VCaP (cell line): ENCODE measurements around the gene TOLLIP.
A peak's percentile ranks its signal among the peaks of the same experiment; 100 is the strongest.

Experiments used
- H3K27ac ChIP-seq: fragments of 450-650 bp; 2 replicates; pipeline ENCODE4 v1.5.1; 2017
- CTCF ChIP-seq: fragments of 450-650 bp; conservative IDR thresholded peaks from 2 replicates; pipeline ENCODE4 v1.5.1; 2017; ENCODE audit warnings: mild to moderate bottlenecking, moderate library complexity

TOLLIP gene

DNA sequence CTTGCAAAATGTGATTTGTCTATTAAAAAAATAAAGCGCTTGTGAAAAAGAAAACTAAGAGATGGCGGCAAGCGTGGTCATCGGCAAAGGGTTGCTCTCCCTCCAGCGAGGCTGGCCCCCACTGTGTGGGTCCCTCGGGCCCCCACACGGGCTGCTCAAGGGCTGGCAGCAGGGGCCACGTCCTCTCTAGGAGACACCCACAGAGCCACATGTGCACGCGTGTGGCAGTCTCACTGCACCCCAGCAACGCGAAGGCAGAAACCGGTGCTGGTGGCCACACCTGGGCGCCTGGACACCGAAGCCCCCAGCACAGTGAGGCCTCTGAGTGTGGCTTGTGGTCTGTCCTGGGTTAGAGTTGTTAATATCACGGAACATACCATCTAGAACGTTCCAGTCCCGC is 34.4 kb downstream of the TOLLIP start:
- peak overlapping the region; percentile 59 for H3K27ac ChIP-seq

GRCh38 chr11:1274501-1274900 is 34.9 kb downstream of the TOLLIP start:
- H3K27ac ChIP-seq, result no peak overlapping the region
- TF ChIP-seq CTCF, result no peak

More for the DNA sequence above, 34.4 kb downstream of the TOLLIP start:
- no peak for TF ChIP-seq CTCF

GRCh38 chr11:1272531-1272930 is 36.9 kb downstream of the TOLLIP start:
- no peak for TF ChIP-seq CTCF
- no peak overlapping the region for H3K27ac ChIP-seq

DNA sequence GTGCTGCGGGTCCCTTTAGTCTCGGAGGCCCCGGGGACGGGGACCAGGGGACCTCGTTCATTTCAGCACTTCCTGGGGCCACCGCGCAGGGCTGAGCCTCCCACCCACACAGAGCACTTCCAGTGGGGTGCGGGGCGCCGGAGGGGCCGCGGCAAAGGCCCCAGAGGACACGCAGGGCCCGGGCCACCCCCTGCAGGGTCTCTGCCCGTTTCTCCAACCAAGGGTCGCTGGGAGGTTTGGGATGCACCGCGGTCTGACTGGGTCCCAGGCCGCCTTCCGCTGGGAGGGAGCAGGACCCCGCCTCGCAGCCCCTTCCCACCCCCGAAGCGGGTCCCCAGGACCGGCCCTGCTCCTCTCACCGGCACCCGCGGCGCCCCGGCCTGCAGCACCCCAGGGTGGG is 37.5 kb downstream of the TOLLIP start:
- no peak overlapping the region for H3K27ac ChIP-seq
- TF ChIP-seq CTCF, result no peak

- no peak overlapping the region for H3K27ac ChIP-seq
- no peak for TF ChIP-seq CTCF
These were observed 38.0 kb downstream of the TOLLIP start for GRCh38 chr11:1271406-1271805.

GRCh38 chr11:1271002-1271401 is 38.4 kb downstream of the TOLLIP start:
- TF ChIP-seq CTCF, result no peak
- H3K27ac ChIP-seq, result no peak overlapping the region

DNA sequence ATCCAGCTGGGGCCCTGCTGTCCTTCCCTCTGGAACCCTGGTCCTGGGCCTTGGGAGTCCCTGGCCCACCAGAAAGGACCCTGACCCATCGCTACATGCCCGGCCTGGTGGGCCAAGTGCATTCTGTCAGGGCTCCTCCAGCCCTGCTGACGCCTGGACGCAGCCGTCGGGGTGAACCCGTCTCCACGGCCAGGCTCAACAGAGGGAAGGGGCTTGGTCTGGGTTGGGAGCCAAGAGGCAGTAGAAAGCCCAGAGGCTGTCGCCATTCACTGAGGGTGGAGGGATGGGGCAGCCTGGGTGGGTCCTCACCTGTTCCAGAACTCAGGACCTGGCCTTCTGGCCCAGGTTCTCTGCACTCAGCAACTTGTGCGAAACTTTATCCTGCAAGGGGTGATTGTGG is 39.0 kb downstream of the TOLLIP start:
- no peak for TF ChIP-seq CTCF
- no peak overlapping the region for H3K27ac ChIP-seq

- no peak for TF ChIP-seq CTCF
These were observed 39.5 kb downstream of the TOLLIP start for GRCh38 chr11:1269957-1270356.

More at GRCh38 chr11:1269957-1270356, 39.5 kb downstream of the TOLLIP start:
- no peak overlapping the region for H3K27ac ChIP-seq
